Putamen (tissue), 1 donor: ENCODE data around the gene GDI1.

Source experiments
- DNase-seq: peaks from one replicate; pipeline ENCODE4 v3.0.0-alpha.2; 2016; ENCODE audit warnings: low spot score

The GDI1 gene

GRCh38 chrX:154437971-154438893 lies 1.3 kb downstream of the GDI1 start:
- no peak for DNase-seq

GRCh38 chrX:154439841-154440240 lies 2.9 kb downstream of the GDI1 start:
- no peak for DNase-seq

GRCh38 chrX:154440623-154441357 lies 3.8 kb downstream of the GDI1 start:
- DNase-seq, result no peak

DNA sequence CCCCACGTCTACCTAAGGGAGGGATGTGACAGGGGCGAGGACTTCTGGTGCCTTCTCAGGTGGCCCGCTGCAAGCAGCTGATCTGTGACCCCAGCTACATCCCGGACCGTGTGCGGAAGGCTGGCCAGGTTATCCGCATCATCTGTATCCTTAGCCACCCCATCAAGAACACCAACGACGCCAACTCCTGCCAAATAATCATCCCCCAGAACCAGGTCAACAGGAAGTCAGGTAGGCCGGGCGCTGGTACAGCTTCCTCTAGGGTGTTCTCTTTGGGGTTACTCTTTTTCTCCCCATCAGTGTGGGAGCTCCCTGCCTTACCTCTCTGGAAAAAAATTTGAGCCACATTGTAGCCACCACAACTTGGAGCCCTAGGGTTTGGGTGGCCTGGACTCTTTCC lies 4.6 kb downstream of the GDI1 start:
- DNase-seq, result no peak

DNA sequence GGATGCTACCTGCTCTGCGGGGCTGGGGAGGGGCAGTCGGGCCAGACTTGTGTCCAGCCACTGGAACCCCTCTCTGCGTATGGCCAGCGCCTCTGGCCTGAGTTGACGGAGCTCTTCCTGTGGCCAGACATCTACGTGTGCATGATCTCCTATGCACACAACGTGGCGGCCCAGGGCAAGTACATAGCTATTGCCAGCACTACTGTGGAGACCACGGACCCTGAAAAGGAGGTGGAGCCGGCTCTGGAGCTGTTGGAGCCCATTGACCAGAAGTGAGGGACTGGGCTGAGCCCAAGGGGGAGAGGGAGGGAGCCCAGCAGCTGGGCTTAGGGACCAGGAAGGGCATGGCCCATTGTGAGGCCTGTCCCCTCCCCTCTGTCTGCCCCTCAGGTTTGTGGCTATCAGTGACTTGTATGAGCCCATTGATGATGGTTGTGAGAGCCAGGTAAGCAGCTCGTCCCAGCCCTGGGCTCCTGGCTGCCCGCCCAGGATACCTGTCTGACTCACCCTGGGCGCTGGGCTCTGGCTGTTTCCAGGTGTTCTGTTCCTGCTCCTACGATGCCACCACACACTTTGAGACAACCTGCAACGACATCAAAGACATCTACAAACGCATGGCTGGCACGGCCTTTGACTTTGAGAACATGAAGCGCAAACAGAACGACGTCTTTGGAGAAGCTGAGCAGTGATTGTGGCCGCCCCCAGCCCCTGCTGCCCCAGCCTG lies 5.2 kb downstream of the GDI1 start:
- no peak for DNase-seq

- DNase-seq, result no peak
These were observed 6.5 kb downstream of the GDI1 start for GRCh38 chrX:154443479-154443910.

GRCh38 chrX:154443992-154444754 lies 7.2 kb downstream of the GDI1 start, which contains the start of gene FAM50A:
FAM50A (plus strand) TSS chrX:154444141; CDS start chrX:154444236, 95 bp downstream.
- no peak for DNase-seq

DNA sequence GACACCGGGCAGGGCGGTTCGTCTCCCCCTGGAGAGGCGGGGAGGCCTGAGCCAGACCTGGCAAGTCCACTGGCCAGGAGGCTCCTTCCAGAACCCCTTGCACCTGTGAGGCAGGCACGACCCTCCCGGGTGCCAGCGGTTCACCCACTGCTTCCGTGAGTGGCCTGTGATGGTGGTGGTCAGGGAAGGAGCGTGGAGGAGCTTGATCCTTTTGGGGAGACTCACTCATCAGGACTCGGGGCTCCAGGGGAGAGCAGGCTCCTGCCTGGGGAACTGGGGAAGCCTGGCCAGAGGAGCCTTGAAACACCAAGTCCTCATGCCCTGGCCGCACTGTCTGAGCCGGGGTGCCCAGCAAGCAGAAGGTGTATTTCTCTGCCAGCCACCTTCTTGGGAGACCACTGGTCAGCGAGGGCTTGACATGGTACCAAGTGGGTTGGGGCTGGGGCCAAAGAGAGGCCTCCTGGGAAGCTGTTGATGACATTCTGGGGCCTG lies 7.8 kb downstream of the GDI1 start:
- DNase-seq, result no peak

DNA sequence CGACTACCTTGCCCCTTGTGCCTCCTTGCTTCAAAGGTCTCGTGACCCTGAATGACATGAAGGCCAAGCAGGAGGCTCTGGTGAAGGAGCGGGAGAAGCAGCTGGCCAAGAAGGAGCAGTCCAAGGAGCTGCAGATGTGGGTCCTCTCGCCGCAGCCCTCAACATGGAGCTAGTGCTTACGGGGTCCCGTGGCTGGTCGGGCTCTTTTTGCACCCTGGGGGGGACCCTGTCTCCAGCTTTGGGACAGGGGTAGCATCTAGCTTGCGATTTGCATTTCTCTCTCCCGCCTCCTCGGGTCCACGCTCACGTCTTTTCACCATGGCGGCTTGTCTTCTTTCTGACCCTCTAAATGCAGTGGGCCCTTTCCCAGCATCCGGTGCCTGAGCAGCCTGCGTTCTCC lies 8.8 kb downstream of the GDI1 start:
- DNase-seq, result no peak

GRCh38 chrX:154446430-154446829 lies 9.5 kb downstream of the GDI1 start:
- DNase-seq, result no peak

GRCh38 chrX:154448484-154448883 lies 11.5 kb downstream of the GDI1 start:
- no peak for DNase-seq

- DNase-seq, result no peak
These were observed 12.7 kb downstream of the GDI1 start for GRCh38 chrX:154449618-154450017.

- DNase-seq, result no peak
These were observed 13.4 kb downstream of the GDI1 start for GRCh38 chrX:154450312-154450711.

DNA sequence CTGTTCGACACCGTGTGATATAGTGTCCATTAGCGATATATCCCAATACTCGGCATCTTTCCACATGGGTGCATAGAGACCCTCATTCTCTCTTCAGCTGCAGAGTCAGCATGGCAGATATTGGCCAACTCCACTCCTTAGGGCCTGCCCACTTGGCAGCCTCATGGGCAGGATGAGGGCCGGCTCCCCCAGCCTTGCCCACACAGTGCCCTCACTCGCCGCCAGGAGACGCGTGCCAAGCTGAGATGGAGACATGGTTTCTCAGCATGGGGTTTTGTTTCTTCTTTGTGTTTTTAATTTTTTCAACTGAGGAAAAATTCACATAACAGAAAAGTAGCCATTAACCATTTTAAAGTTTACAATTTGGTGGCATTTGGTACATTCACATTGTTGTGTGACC lies 15.9 kb downstream of the GDI1 start:
- no peak for DNase-seq

GRCh38 chrX:154457491-154458115 lies 20.6 kb downstream of the GDI1 start:
- no peak for DNase-seq

GRCh38 chrX:154458116-154458953 lies 21.4 kb downstream of the GDI1 start, which contains the start of gene PLXNA3:
PLXNA3 (plus strand) TSS chrX:154458281; CDS start chrX:154460184, 1,903 bp downstream.
- no peak for DNase-seq

DNA sequence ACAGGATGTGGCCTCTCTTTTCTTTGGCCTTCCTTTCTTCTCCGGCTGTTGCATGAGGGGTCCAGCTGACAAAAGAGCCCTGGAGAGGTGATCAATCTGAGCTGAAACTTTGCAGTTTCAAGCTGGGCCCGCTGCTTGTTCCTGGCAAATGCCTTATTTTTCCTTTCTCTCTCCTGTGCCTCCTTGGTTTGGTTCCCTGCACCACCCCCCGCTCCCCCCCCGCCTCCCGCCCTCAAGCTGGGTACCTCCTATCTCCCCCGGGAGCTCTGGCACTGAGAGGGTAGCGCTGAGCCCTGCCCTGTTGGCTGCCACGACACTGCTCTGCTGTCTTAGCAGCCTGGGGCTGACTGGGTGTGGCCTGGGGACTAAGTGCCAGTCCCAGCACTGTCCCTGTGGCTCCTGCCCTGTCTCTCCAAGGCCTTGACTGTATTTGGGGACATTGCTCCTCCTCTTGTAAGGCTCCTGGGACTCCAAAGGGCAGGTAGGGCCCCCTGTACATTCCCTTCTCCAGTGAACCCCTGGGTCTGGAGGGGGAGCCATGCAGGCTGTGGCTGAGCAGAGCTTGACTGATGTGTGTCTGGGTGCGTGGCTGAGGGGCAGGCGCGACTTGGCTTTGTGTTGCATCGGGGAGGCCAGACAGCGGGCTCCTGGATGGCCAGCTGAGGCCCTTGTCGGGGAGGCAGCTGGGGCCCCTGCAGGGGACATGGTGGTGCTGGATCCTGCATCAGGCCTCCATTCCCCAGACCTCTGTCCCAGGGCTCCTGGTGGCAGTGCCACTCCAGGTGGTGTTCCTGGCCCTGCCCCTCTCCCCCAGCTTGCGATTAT lies 22.2 kb downstream of the GDI1 start:
- no peak for DNase-seq

GRCh38 chrX:154459832-154460231 lies 22.9 kb downstream of the GDI1 start:
- DNase-seq, result no peak

DNA sequence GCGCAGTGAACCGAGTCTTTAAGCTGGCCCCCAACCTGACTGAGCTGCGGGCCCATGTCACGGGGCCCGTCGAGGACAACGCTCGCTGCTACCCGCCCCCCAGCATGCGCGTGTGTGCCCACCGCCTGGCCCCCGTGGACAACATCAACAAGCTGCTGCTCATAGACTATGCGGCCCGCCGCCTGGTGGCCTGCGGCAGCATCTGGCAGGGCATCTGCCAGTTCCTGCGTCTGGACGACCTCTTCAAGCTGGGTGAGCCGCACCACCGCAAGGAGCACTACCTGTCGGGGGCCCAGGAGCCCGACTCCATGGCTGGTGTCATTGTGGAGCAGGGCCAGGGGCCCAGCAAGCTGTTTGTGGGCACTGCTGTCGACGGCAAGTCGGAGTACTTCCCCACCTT lies 23.4 kb downstream of the GDI1 start:
- DNase-seq, result no peak
